Activated T-cell treated with anti-CD3 and anti-CD28 coated beads, Interleukin-2, amount 50 U/mL, for 72 hours (primary cell): ENCODE results near the gene PHOSPHO1. TPM values are rescaled to one million over a fixed set of nuclear protein-coding genes. Genes with fewer than 3 reads are reported as not detected.
"Not testable (repeated sequence)": the region's sequence is repeated elsewhere in the genome, so short reads cannot be mapped to it uniquely, and the experiment has no call there.

Experiments
- ATAC-seq, 2 donors: fragments of 150-1000 bp; cut with Tn5 transposase; replicated peaks in 1 of 2; 2 replicates each; pipeline ENCODE4 v1.10.0; 2021; ENCODE audit warnings: moderate library complexity in 2 of 2, mild to moderate bottlenecking in 1 of 2
- DNase-seq, 2 donors: peaks; one replicate each; pipeline ENCODE4 v3.0.0; 2021 to 2022; ENCODE audit warnings: mixed read lengths in 1 of 2
- H3K27ac Mint-ChIP-seq: one replicate; pipeline ENCODE4 v1.8.0; 2022; ENCODE audit warnings: mild to moderate bottlenecking, moderate library complexity, mixed read lengths
- H3K27me3 Mint-ChIP-seq: one replicate; pipeline ENCODE4 v1.8.0; 2022; ENCODE audit warnings: low read depth, mixed read lengths
- H3K36me3 Mint-ChIP-seq, 2 donors: one replicate each; pipeline ENCODE4 v1.8.0; 2022; ENCODE audit warnings: mixed read lengths in 2 of 2, mild to moderate bottlenecking in 1 of 2; ENCODE audit not compliant: insufficient read depth in 2 of 2
- H3K4me1 Mint-ChIP-seq: one replicate; pipeline ENCODE4 v1.8.0; 2022; ENCODE audit warnings: low read depth, mixed read lengths
- H3K4me3 Mint-ChIP-seq, 2 donors: one replicate each; pipeline ENCODE4 v1.8.0; 2022; ENCODE audit warnings: mild to moderate bottlenecking in 2 of 2, mixed read lengths in 2 of 2, moderate library complexity in 2 of 2
- H3K9me3 Mint-ChIP-seq, 2 donors: one replicate each; pipeline ENCODE4 v1.8.0; 2022; ENCODE audit warnings: mixed read lengths in 2 of 2
- total RNA-seq, 2 donors: library from RNA; stranded (reverse); gene quantifications; one replicate each; pipeline ENCODE4 v1.2.3, GENCODE V29; 2022

The PHOSPHO1 gene
- total RNA-seq, 2 donors from 2014 or later: 0.29 TPM; not detected in 1

DNA sequence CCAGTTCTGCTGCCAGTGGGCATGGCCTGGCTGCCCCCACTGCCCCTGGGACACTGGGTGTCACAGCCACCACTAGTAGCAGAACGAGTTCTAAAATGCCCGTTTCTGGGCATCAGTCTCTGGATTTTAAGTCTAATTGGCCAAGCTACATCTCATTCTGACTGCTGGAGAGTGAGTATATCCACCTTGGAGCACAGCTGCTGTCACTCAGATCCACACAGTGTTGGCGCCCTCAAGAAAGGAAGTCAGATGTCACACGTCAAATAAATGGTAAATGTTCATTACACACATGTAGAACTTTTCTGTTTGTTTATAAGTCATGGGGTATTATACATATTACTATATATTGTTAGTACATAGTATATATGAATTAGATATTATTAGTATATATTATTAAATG, 39.7 kb downstream of the PHOSPHO1 start:
- Mint-ChIP-seq H3K27me3 (no peaks in the 10 kb centered on the region), H3K9me3 (peaks cover 0 to 4% of the 10 kb centered on the region in 2 donors), H3K36me3 (peaks cover 1 to 4% of the 10 kb centered on the region in 2 donors), H3K4me3 (peak overlapping the region in 1 of 2 donors; percentile 61), H3K4me1 (peaks cover 50% of the 10 kb centered on the region), H3K27ac (no peak overlapping the region)
- DNase-seq (no peak), ATAC-seq (no peak)

DNA sequence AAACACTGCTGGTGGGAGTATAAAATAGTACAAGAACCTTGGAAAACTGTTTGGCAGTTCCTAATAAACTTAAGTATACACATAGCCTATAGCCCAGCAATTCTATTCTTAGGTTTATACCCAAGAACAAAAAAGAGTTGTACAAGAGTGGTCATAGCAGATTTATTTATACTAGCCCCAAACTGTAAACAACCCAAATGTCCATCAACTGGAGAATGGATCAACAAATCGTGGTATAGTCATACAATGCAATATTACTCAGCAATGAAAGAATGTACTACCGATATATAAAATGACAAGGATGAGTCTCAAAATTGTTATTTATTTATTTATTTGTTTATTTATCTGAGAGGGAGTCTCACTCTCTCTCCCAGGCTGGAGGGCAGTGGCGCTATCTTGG, 43.3 kb downstream of the PHOSPHO1 start:
- peaks cover 6 to 9% of the 10 kb centered on the region in 2 donors for H3K36me3 Mint-ChIP-seq
- H3K27me3 Mint-ChIP-seq: no peaks in the 10 kb centered on the region
- DNase-seq (no peak), ATAC-seq (no peak)
- H3K27ac Mint-ChIP-seq: no peak overlapping the region
- peaks cover 3 to 10% of the 10 kb centered on the region in 2 donors for H3K9me3 Mint-ChIP-seq
- H3K4me3 Mint-ChIP-seq: no peak overlapping the region
- H3K4me1 Mint-ChIP-seq: peaks cover 15% of the 10 kb centered on the region

DNA sequence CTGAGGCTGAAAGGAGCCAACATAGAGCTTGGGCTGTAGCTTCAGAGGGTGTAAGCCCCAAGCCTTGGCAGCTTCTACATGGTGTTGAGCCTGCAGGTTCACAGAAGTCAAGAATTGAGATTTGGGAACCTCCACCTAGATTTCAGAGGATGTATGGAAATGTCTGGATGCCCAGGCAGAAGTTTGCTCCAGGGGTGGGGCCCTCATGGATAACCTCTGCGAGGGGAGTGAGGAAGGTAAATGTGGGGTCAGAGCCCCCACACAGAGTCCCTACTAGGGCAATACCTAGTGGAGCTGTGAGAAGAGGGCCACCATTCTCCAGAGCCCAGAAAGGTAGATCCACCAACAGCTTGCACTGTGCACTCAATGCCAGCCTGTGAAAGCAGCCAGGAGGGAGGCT, 45.2 kb downstream of the PHOSPHO1 start:
- not testable (repeated sequence) for H3K27ac Mint-ChIP-seq, H3K4me3 Mint-ChIP-seq, ATAC-seq, DNase-seq, H3K36me3 Mint-ChIP-seq, H3K27me3 Mint-ChIP-seq, H3K4me1 Mint-ChIP-seq
- peaks cover 3 to 10% of the 10 kb centered on the region in 2 donors for H3K9me3 Mint-ChIP-seq

DNA sequence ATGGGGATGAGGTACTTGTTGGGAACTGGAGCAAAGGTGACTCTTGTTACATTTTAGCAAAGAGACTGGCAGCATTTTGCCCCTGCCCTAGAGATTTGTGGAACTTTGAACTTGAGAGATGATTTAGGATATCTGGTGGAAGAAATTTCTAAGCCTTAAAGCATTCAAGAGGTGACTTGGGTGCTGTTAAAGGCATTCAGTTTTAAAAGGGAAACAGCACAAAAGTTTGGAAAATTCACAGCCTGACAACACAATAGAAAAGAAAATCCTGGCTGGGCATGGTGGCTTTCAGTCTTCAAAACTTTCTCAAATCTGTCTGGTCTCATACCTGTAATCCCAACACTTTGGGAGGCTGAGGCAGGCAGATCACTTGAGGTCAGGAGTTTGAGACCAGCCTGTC, 46.1 kb downstream of the PHOSPHO1 start:
- not testable (repeated sequence) for ATAC-seq, H3K36me3 Mint-ChIP-seq, H3K27me3 Mint-ChIP-seq, H3K27ac Mint-ChIP-seq, DNase-seq, H3K4me3 Mint-ChIP-seq, H3K4me1 Mint-ChIP-seq
- H3K9me3 Mint-ChIP-seq: peaks cover 3 to 10% of the 10 kb centered on the region in 2 donors

DNA sequence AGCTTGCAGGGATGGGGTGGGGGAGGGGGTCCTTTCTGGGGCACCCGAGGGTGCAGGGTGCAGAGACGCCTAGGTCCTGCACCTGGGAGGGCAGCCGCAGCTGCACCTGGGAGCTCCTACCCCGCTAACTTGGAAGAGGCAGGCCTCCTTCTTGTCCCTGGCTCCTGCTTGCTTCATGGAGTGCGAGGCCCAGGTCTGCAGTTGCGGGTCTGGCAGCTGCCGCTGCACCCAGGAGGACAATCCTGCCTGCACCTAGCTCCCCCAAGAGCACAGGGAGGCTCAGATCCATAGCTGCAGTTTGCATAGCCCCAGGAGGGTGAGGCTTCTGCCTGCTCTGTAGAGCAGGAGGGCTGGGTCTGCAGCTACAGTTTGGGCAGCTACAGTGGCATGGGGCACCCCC, 46.8 kb downstream of the PHOSPHO1 start:
- Mint-ChIP-seq H3K9me3 (peaks cover 3 to 10% of the 10 kb centered on the region in 2 donors), H3K4me3 (no peak overlapping the region), H3K36me3 (peaks cover 6 to 9% of the 10 kb centered on the region in 2 donors), H3K27me3 (no peaks in the 10 kb centered on the region), H3K4me1 (no peaks in the 10 kb centered on the region), H3K27ac (no peak overlapping the region)
- ATAC-seq (no peak), DNase-seq (no peak)

DNA sequence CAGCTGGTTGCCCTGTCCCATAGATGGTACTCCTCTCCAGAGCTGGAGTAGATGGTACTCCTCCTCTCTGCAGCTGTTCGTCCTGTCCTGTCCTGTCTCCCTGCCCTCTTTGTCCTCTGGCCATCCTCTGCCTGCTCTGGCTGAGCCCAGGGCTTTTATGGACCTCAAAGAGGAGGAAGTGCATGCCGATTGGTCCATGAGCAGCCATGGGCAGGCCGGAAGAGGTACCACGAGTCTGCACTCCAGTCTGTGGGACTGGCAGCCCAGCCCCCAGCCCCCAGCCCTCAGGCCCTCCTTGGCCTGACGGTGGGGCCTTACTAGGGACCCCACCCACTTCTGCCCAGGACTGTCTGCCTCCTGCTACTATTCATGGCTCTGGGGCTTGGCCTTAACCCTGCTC, 47.2 kb downstream of the PHOSPHO1 start:
- DNase-seq: no peak
- H3K36me3 Mint-ChIP-seq: peaks cover 6 to 9% of the 10 kb centered on the region in 2 donors
- H3K4me3 Mint-ChIP-seq: no peak overlapping the region
- H3K27me3 Mint-ChIP-seq: no peaks in the 10 kb centered on the region
- no peak for ATAC-seq
- no peak overlapping the region for H3K27ac Mint-ChIP-seq
- H3K4me1 Mint-ChIP-seq: no peaks in the 10 kb centered on the region
- peaks cover 3 to 10% of the 10 kb centered on the region in 2 donors for H3K9me3 Mint-ChIP-seq

DNA sequence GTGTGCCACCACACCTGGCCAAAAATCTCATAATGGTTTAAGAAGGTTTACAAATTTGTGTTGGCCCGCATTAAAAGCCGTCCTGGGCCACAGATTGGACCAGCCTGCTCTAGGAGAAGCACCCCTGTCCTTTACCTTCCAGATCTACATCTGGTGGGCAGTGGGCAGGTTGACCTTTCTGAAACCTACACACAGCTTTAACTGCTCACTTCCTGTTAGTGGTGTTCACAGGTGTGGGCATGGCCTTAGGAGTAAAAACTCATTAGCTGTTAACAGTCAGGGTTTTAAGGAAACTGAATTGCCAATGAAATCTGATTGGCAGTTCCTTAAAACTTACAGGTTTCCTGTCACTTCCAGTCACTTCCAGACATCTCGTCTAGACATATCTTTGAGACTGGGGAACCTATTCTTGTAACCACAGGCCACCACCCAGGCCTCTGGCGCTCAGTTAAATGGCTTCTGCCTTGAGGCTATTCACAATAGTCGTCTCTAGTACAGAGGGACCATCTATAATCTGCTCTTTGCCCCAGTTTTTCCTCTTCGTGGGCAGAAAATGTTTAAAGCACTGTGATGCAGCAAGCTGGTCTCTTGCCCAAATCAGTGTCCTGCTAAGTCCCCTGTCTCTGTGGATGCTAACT, 49.5 kb downstream of the PHOSPHO1 start:
- Mint-ChIP-seq H3K4me1 (no peaks in the 10 kb centered on the region), H3K9me3 (peaks cover 3 to 8% of the 10 kb centered on the region in 2 donors), H3K36me3 (peaks cover 6 to 9% of the 10 kb centered on the region in 2 donors), H3K4me3 (no peak overlapping the region), H3K27ac (no peak overlapping the region), H3K27me3 (no peaks in the 10 kb centered on the region)
- ATAC-seq (no peak), DNase-seq (no peak)

DNA sequence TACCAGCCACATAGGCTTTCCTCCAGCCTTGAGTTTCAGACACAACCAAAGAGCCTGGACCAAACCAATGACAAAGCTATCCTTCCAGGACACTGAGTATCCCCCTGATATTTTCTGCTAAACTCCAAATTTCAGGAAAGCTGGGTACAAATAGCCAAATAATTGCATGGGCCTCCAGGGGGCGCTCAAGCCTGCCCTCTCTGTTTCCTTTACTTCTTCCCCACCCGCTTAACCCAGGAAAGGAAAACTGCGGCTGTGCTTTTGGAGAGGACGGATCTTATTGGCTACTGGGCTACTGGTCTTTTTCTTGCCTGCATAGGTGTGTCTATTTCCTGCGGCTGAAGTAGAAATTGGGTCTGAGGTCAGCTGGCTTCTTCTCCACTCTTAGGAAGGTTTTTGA, 50.3 kb downstream of the PHOSPHO1 start:
- Mint-ChIP-seq H3K9me3 (peaks cover 6 to 10% of the 10 kb centered on the region in 2 donors), H3K27ac (no peak overlapping the region), H3K36me3 (peaks cover 8 to 10% of the 10 kb centered on the region in 2 donors), H3K4me1 (no peaks in the 10 kb centered on the region), H3K4me3 (peak overlapping the region in 1 of 2 donors; percentile 43), H3K27me3 (peaks cover 2% of the 10 kb centered on the region)
- ATAC-seq (peak in 1 of 2 donors; percentile 51), DNase-seq (peak; percentile 55 to 72)

DNA sequence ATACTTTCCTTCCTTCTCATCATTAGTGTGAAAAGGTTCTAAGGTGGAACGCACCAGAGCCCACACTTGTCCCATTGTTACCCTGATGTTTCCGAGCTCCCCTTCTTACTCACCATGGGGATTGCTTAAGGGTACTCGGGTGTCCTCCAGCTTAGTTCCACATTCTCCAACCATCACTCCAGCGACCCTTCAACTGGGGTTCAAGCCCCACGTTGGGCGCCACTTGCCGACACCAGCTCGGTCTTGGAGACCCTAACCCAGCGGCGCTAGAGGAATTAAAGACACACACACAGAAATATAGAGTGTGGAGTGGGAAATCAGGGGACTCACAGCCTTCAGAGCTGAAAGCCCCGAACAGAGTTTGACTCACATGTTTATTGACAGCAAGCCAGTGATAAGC, 54.6 kb downstream of the PHOSPHO1 start:
- H3K27ac Mint-ChIP-seq, H3K4me3 Mint-ChIP-seq, ATAC-seq: not testable (repeated sequence)

More for the DNA sequence above, 54.6 kb downstream of the PHOSPHO1 start:
- peaks cover 7 to 12% of the 10 kb centered on the region in 2 donors for H3K9me3 Mint-ChIP-seq
- peaks cover 7 to 12% of the 10 kb centered on the region in 2 donors for H3K36me3 Mint-ChIP-seq
- peaks cover 28% of the 10 kb centered on the region for H3K27me3 Mint-ChIP-seq
- not testable (repeated sequence) for DNase-seq, H3K4me1 Mint-ChIP-seq

Other genes with a start within 250 kb of the PHOSPHO1 start
- under 1 TPM; 0.32 to 0.50 TPM for gene IGF2BP1, start 233.4 kb downstream of the PHOSPHO1 start, total RNA-seq
- not detected for gene B4GALNT2, start 98.0 kb downstream of the PHOSPHO1 start, total RNA-seq
- gene GNGT2, start 20.2 kb downstream of the PHOSPHO1 start, total RNA-seq: 10 to 100 TPM; 24.6 to 27.5 TPM
- 10 to 100 TPM; 27.9 to 32.4 TPM for gene ABI3, start 20.1 kb downstream of the PHOSPHO1 start, total RNA-seq
- gene ZNF652, start 131.5 kb upstream of the PHOSPHO1 start, total RNA-seq: 10 to 100 TPM in 1 of 2 donors, 1 to 10 TPM in 1; 8.3 to 13.2 TPM
- gene PHB1, start 184.1 kb upstream of the PHOSPHO1 start, total RNA-seq: 100 to 1,000 TPM in 1 of 2 donors, 10 to 100 TPM in 1; 91.4 to 119 TPM